Skeletal muscle tissue (tissue), 4 donors: ENCODE data around the gene FSD1. TPM values are rescaled to one million over a fixed set of nuclear protein-coding genes. Genes with fewer than 3 reads are reported as not detected.
A peak's percentile ranks its signal among the peaks of the same experiment; 100 is the strongest.
"Not testable (repeated sequence)": the region's sequence is repeated elsewhere in the genome, so short reads cannot be mapped to it uniquely, and the experiment has no call there.

Source experiments
- H3K27ac ChIP-seq: one replicate; pipeline ENCODE4 v1.7.0; 2013; ENCODE audit warnings: mild to moderate bottlenecking, low read depth, low read length, inconsistent platforms
- H3K27me3 ChIP-seq, 3 donors: one replicate each; pipeline ENCODE4 v1.7.0; 2013; ENCODE audit warnings: low read length in 3 of 3; ENCODE audit not compliant: control insufficient read depth in 3 of 3, insufficient read depth in 3 of 3
- H3K36me3 ChIP-seq, 3 donors: one replicate each; pipeline ENCODE4 v1.7.0; 2013; ENCODE audit warnings: low read length in 3 of 3; ENCODE audit not compliant: control insufficient read depth in 3 of 3, insufficient read depth in 3 of 3
- H3K4me1 ChIP-seq, 3 donors: one replicate each; pipeline ENCODE4 v1.7.0; 2013; ENCODE audit warnings: low read length in 3 of 3, mild to moderate bottlenecking in 3 of 3; ENCODE audit not compliant: control insufficient read depth in 3 of 3, insufficient read depth in 3 of 3
- H3K4me3 ChIP-seq, 3 donors: one replicate each; pipeline ENCODE4 v1.7.0; 2013; ENCODE audit warnings: low read length in 3 of 3
- H3K9ac ChIP-seq, 3 donors: one replicate each; pipeline ENCODE4 v1.7.0; 2013; ENCODE audit warnings: low read length in 3 of 3, mild to moderate bottlenecking in 3 of 3, moderate library complexity in 2 of 3, low read depth in 1 of 3
- H3K9me3 ChIP-seq, 3 donors: one replicate each; pipeline ENCODE4 v1.7.0; 2013; ENCODE audit warnings: low read length in 3 of 3; ENCODE audit not compliant: control insufficient read depth in 3 of 3
- total RNA-seq: library from RNA; depleted of rRNA; stranded (reverse); fragments of >200 nt; gene quantifications from one replicate; pipeline ENCODE4 v1.2.3, GENCODE V29; 2014
- donor health status: Osteomylitis.

FSD1 gene
- total RNA-seq, 1 donor from 2014 or later = not detected

DNA sequence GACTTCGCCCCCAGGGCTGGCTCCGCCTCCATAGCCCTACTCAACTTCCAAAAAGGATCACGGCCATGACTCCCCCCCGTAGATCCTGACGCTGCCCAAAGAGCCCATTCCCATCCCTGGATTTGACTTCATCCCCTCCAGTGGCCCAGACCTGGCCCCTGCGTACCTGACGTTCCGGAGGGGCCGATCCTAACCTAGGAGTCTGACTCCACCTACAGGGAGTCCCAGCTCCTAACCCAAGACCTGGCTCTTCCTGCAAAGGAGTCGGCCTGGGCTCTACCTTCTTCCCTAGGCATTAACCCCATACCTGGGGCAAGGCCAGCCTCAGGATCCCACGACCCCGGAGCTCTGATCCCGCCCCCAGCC is 23.5 kb downstream of the FSD1 start:
- Histone ChIP-seq H3K9ac (peak overlapping the region in 1 of 3 donors; percentile 57), H3K36me3 (no peaks in the 10 kb centered on the region), H3K4me3 (peak overlapping the region in 2 of 3 donors; percentile 49 to 67), H3K4me1 (peaks cover 8 to 18% (median 16%) of the 10 kb centered on the region in 3 donors), H3K9me3 (no peaks in the 10 kb centered on the region), H3K27ac (no peak overlapping the region), H3K27me3 (peaks cover 5 to 25% (median 22%) of the 10 kb centered on the region in 3 donors)

DNA sequence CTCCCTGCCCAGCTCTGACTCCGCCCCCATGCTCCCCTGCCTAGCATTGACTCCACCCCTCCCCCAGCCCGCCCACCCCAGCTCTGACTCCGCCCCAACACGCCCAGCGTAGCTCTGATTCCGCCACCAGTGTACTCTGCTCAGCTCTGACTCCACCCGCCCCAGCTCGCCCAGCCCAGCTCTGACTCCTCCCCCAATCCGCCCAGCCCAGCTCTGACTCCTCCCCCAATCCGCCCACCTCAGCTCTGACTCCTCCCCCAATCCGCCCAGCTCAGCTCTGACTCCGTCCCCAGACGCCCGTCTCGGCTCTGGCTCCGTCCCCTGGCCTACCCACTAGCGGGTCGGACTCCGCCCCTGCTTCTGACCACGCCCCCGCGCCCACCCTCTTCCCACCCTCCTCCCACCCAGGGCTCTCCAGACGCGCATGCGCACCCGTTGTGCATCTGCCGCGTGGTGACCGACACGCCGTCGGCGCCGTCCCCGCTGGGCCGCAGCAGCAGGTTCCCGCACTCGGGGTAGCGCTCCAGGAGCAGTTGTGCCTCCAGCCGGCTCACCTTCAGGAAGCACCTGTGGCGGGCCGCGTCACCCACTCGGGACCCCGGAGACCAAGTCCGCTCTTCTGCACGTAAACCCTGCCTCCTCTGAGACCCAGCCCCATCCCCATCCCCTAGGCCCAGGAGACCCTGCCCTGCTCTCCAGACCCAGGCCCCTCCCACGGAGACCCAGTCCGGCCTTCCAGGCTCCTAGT is 24.0 kb downstream of the FSD1 start:
- peak overlapping the region in 1 of 3 donors; percentile 40 for H3K9ac ChIP-seq
- H3K4me1 ChIP-seq = peaks cover 8 to 18% (median 16%) of the 10 kb centered on the region in 3 donors
- H3K27ac ChIP-seq = no peak overlapping the region
- H3K9me3 ChIP-seq = no peaks in the 10 kb centered on the region
- H3K4me3 ChIP-seq = peak overlapping the region; percentile 43 to 67 (median 51)
- H3K27me3 ChIP-seq = peaks cover 5 to 25% (median 22%) of the 10 kb centered on the region in 3 donors
- no peaks in the 10 kb centered on the region for H3K36me3 ChIP-seq

GRCh38 chr19:4328991-4329681 is 24.7 kb downstream of the FSD1 start:
- not testable (repeated sequence) for H3K27ac ChIP-seq, H3K9me3 ChIP-seq, H3K9ac ChIP-seq, H3K36me3 ChIP-seq
- H3K27me3 ChIP-seq = peaks cover 5 to 25% (median 22%) of the 10 kb centered on the region in 3 donors
- H3K4me3 ChIP-seq = peak overlapping the region; percentile 43 to 65 (median 51)
- H3K4me1 ChIP-seq = peaks cover 8 to 18% (median 16%) of the 10 kb centered on the region in 3 donors

DNA sequence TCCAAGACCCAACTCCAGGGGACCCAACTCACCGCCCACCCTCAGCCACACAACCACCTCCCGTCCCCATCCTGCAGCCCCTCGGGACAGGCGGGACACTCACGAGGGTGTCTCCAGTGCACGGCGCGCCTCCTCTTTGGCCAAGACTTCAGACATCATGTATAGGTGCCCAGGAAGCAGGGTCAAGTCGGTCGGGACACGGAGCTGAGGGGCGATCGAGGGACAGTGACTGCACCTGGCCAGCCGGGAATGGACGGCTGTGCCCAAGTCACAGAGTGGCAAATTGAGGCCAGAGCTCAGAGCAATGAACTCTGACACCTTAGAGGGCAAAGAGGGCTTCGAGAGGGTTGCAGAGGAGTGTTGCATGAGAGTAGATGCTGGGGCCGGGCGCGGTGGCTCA is 25.5 kb downstream of the FSD1 start:
- no peak overlapping the region for H3K4me3 ChIP-seq
- H3K27me3 ChIP-seq = peaks cover 5 to 25% (median 22%) of the 10 kb centered on the region in 3 donors
- no peaks in the 10 kb centered on the region for H3K36me3 ChIP-seq
- no peak overlapping the region for H3K9ac ChIP-seq
- no peak overlapping the region for H3K27ac ChIP-seq
- H3K9me3 ChIP-seq = no peaks in the 10 kb centered on the region
- H3K4me1 ChIP-seq = peaks cover 8 to 18% (median 16%) of the 10 kb centered on the region in 3 donors

DNA sequence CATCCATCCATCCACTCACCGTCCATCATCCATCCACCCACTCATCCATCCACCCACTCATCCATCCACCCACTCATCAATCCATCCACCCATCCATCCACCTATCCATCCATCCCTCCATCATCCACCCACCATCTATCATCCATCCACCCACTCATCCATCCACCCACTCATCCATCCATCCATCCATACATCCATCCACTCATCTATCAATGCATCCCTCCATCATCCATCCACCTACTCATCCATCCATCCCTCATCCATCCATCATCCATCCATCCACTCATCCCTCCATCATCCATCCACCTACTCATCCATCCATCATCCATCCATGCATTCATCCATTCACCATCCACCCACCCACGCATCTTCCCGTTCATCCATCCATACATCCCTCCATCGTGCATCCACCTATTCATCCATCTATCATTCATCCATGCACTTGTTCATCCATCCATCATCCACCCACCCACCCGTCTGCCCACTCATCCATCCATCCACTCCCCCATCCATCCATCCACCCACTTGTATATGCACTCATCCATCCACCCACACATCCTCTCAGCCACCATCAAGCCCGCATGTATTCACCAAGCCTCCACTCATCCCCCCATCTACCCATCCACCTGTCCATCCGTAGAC is 30.7 kb downstream of the FSD1 start:
- no peaks in the 10 kb centered on the region for H3K27me3 ChIP-seq
- H3K9ac ChIP-seq = no peak overlapping the region
- H3K4me3 ChIP-seq = no peak overlapping the region
- H3K4me1 ChIP-seq = peaks cover 3 to 8% (median 5%) of the 10 kb centered on the region in 3 donors
- no peak overlapping the region for H3K27ac ChIP-seq
- no peaks in the 10 kb centered on the region for H3K36me3 ChIP-seq
- H3K9me3 ChIP-seq = no peaks in the 10 kb centered on the region

- Histone ChIP-seq H3K9me3 (no peaks in the 10 kb centered on the region), H3K4me1 (peaks cover 7 to 14% (median 11%) of the 10 kb centered on the region in 3 donors), H3K4me3 (peak overlapping the region; percentile 64 to 81 (median 72)), H3K27me3 (no peaks in the 10 kb centered on the region), H3K36me3 (no peaks in the 10 kb centered on the region), H3K9ac (peak overlapping the region; percentile 60 to 88 (median 79)), H3K27ac (no peak overlapping the region)
These were observed 33.6 kb downstream of the FSD1 start for GRCh38 chr19:4337906-4338440.

GRCh38 chr19:4338441-4339355 is 34.3 kb downstream of the FSD1 start, which contains the start of gene STAP2:
STAP2 (minus strand) TSS chr19:4338827; CDS start chr19:4338753, 74 bp downstream.
- H3K4me1 ChIP-seq = peaks cover 9 to 17% (median 14%) of the 10 kb centered on the region in 3 donors
- no peak within 1 kb of the TSS for H3K27ac ChIP-seq
- H3K9me3 ChIP-seq = no peaks in the 10 kb centered on the region
- H3K4me3 ChIP-seq = peak within 1 kb of the TSS; percentile 64 to 81 (median 72)
- peak within 1 kb of the TSS; percentile 60 to 88 (median 79) for H3K9ac ChIP-seq
- H3K27me3 ChIP-seq = no peaks in the 10 kb centered on the region
- H3K36me3 ChIP-seq = no peaks in the 10 kb centered on the region

GRCh38 chr19:4342314-4342614 is 37.9 kb downstream of the FSD1 start:
- Histone ChIP-seq H3K4me3 (peak overlapping the region; percentile 79 to 88 (median 84)), H3K4me1 (peaks cover 20 to 30% (median 25%) of the 10 kb centered on the region in 3 donors), H3K27ac (peak overlapping the region; percentile 78), H3K9ac (peak overlapping the region; percentile 80 to 95 (median 87)), H3K9me3 (no peaks in the 10 kb centered on the region), H3K27me3 (no peaks in the 10 kb centered on the region), H3K36me3 (peaks cover 0 to 4% (median 4%) of the 10 kb centered on the region in 3 donors)
